SU-DHL-6 (cell line): ENCODE results near the gene HDDC3.

Experiments used
- H2AFZ ChIP-seq: fragments of 200-600 bp; sonication (generic); 2 replicates; pipeline ENCODE4 v1.6.1; 2014; ENCODE audit warnings: low read depth, mild to moderate bottlenecking, moderate library complexity, mixed read lengths, antibody characterized with exemption, low read length; ENCODE audit not compliant: severe bottlenecking
- H3F3A ChIP-seq: fragments of 200-600 bp; shearing (Covaris generic); 2 replicates; pipeline ENCODE4 v1.6.0; 2016; ENCODE audit warnings: antibody characterized with exemption, mild to moderate bottlenecking; ENCODE audit not compliant: insufficient read depth
- H3K27ac ChIP-seq: fragments of 200-600 bp; sonication (generic); 2 replicates; pipeline ENCODE4 v1.5.1; 2016; ENCODE audit warnings: low read depth, mild to moderate bottlenecking, low read length, moderate library complexity, mixed read lengths
- H3K27me3 ChIP-seq: fragments of 200-600 bp; sonication (generic), shearing (Covaris generic); 2 replicates; pipeline ENCODE4 v1.6.0; 2014; ENCODE audit warnings: mild to moderate bottlenecking, low read length
- H3K36me3 ChIP-seq: fragments of 200-600 bp; sonication (generic); 2 replicates; pipeline ENCODE4 v1.6.1; 2014; ENCODE audit warnings: mild to moderate bottlenecking, low read length, mixed read lengths
- H3K4me2 ChIP-seq: fragments of 300-600, 200-600 bp; shearing (Covaris generic), sonication (generic); 2 replicates; pipeline ENCODE4 v1.6.0; 2014; ENCODE audit warnings: low read length, low read depth, mild to moderate bottlenecking; ENCODE audit not compliant: poor library complexity, severe bottlenecking
- H3K4me3 ChIP-seq: fragments of 200-600 bp; sonication (generic); 2 replicates; pipeline ENCODE4 v1.5.1; 2014; ENCODE audit warnings: antibody characterized with exemption, low read length, mild to moderate bottlenecking, mixed read lengths; ENCODE audit not compliant: insufficient read depth, poor library complexity, severe bottlenecking
- H3K79me2 ChIP-seq: fragments of 200-600 bp; sonication (generic); 2 replicates; pipeline ENCODE4 v1.6.1; 2014; ENCODE audit warnings: mild to moderate bottlenecking, low read length, moderate library complexity; ENCODE audit not compliant: insufficient read depth
- H3K9ac ChIP-seq: fragments of 200-600 bp; sonication (generic); 2 replicates; pipeline ENCODE4 v1.7.0; 2014; ENCODE audit warnings: mild to moderate bottlenecking, low read length
- H3K9me2 ChIP-seq: fragments of 200-600 bp; sonication (generic); replicated peaks from 2 replicates; pipeline ENCODE4 v1.6.1; 2014; ENCODE audit warnings: low read length; ENCODE audit not compliant: insufficient read depth
- H3K9me3 ChIP-seq: fragments of 200-600 bp; sonication (generic); 2 replicates; pipeline ENCODE4 v1.6.1; 2014; ENCODE audit warnings: low read length, mixed read lengths; ENCODE audit not compliant: insufficient read depth
- H4K20me1 ChIP-seq: fragments of 200-600 bp; sonication (generic); 2 replicates; pipeline ENCODE4 v1.6.1; 2014; ENCODE audit warnings: low read depth, mild to moderate bottlenecking, antibody characterized with exemption, low read length, moderate library complexity, mixed read lengths
- EZH2phosphoT487 ChIP-seq: fragments of 200-600 bp; sonication (generic), shearing (Covaris generic); conservative IDR thresholded peaks from 2 replicates; pipeline ENCODE4 v1.6.1; 2018; ENCODE audit warnings: mild to moderate bottlenecking, antibody characterized with exemption, low read length, moderate library complexity, mixed read lengths
- TF ChIP-seq, protein P1 (sequence below): fragments of 200-600 bp; sonication (generic); IDR thresholded peaks from one replicate; pipeline ENCODE4 v1.5.1; 2017; ENCODE audit warnings: antibody characterized with exemption, mild to moderate bottlenecking, low read length, moderate library complexity; ENCODE audit not compliant: insufficient read depth, poor library complexity, severe bottlenecking

The HDDC3 gene

DNA sequence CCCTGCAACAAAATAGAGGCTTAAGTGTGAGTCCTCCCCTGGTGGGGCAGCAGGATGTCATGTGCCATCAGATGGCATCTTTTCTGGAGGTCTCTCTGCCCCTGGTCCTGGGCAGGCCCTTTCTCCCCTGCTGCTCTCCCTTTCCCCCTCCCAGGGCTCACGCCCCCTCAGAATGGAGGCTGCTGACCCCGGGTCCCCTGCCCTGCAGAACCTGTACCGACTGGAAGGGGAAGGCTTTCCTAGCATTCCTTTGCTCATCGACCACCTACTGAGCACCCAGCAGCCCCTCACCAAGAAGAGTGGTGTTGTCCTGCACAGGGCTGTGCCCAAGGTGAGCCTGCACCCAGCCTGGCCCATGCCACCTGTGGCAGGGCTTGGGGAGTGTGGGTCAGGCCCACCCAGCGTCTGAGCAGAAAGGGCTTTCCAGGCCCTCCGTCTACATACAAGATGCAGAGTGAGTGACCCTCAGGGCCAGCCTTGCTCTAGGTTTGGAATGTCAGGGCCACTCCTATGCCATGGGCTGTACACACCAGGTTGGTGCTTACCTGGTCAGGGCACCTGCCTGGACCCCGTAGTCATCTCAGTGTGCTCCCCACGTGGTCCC is 40.9 kb downstream of the HDDC3 start:
- H3K79me2 ChIP-seq, result no peaks in the 10 kb centered on the region
- no peak overlapping the region for H3K4me2 ChIP-seq
- no peaks in the 10 kb centered on the region for H3K27me3 ChIP-seq
- H3K4me3 ChIP-seq, result no peak overlapping the region
- no peak for TF ChIP-seq EZH2phosphoT487
- TF ChIP-seq, protein P1, sequence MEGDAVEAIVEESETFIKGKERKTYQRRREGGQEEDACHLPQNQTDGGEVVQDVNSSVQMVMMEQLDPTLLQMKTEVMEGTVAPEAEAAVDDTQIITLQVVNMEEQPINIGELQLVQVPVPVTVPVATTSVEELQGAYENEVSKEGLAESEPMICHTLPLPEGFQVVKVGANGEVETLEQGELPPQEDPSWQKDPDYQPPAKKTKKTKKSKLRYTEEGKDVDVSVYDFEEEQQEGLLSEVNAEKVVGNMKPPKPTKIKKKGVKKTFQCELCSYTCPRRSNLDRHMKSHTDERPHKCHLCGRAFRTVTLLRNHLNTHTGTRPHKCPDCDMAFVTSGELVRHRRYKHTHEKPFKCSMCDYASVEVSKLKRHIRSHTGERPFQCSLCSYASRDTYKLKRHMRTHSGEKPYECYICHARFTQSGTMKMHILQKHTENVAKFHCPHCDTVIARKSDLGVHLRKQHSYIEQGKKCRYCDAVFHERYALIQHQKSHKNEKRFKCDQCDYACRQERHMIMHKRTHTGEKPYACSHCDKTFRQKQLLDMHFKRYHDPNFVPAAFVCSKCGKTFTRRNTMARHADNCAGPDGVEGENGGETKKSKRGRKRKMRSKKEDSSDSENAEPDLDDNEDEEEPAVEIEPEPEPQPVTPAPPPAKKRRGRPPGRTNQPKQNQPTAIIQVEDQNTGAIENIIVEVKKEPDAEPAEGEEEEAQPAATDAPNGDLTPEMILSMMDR, result no peak
- H3K9me3 ChIP-seq, result no peaks in the 10 kb centered on the region
- H3K9ac ChIP-seq, result no peak overlapping the region
- no peaks in the 10 kb centered on the region for H3K36me3 ChIP-seq
- H3F3A ChIP-seq, result no peaks in the 10 kb centered on the region
- H3K9me2 ChIP-seq, result no peaks in the 10 kb centered on the region
- no peak overlapping the region for H3K27ac ChIP-seq
- H4K20me1 ChIP-seq, result no peaks in the 10 kb centered on the region
- H2AFZ ChIP-seq, result no peak overlapping the region

DNA sequence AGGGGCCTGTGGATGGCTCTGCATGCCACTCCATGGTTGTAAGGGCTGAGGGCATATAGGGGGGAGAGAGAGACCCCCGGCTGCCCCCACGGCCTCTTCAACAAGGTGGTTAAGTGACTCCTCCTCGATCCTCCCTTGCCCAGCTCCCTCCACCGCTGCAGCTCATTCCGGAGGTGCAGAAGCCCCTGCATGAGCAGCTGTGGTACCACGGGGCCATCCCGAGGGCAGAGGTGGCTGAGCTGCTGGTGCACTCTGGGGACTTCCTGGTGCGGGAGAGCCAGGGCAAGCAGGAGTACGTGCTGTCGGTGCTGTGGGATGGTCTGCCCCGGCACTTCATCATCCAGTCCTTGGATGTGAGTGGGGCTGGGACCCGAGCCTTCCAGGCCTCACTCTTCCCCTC is 41.5 kb downstream of the HDDC3 start:
- no peaks in the 10 kb centered on the region for H4K20me1 ChIP-seq
- no peak overlapping the region for H3K27ac ChIP-seq
- H3K9ac ChIP-seq, result no peak overlapping the region
- no peak overlapping the region for H3K4me3 ChIP-seq
- TF ChIP-seq EZH2phosphoT487, result no peak
- TF ChIP-seq, protein P1, result no peak
- no peaks in the 10 kb centered on the region for H3F3A ChIP-seq
- no peak overlapping the region for H2AFZ ChIP-seq
- H3K27me3 ChIP-seq, result no peaks in the 10 kb centered on the region
- H3K9me2 ChIP-seq, result no peaks in the 10 kb centered on the region
- no peaks in the 10 kb centered on the region for H3K9me3 ChIP-seq
- no peaks in the 10 kb centered on the region for H3K36me3 ChIP-seq
- no peaks in the 10 kb centered on the region for H3K79me2 ChIP-seq
- H3K4me2 ChIP-seq, result no peak overlapping the region

DNA sequence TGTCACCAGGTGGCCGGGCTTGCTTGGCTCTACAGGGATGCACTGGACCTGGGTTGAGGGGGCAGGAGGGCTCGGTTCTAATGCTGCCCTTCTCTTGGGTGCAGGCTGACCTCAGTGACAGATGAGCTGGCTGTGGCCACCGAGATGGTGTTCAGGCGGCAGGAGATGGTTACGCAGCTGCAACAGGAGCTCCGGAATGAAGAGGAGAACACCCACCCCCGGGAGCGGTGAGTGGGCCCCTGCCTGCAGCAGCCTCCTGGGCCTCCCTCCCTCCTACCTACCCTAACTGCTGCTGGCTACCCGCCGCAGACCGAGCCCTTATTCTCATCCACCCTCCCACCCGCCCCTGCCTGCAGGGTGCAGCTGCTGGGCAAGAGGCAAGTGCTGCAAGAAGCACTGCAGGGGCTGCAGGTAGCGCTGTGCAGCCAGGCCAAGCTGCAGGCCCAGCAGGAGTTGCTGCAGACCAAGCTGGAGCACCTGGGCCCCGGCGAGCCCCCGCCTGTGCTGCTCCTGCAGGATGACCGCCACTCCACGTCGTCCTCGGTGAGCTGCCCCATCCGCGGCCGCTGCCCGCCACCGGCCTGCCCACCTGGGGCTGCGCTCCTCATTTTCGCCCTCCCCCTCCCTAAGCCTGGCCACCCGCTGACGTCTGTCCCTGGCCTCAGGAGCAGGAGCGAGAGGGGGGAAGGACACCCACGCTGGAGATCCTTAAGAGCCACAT is 42.5 kb downstream of the HDDC3 start:
- Histone ChIP-seq H3K79me2 (no peaks in the 10 kb centered on the region), H3K27me3 (no peaks in the 10 kb centered on the region), H3K27ac (no peak overlapping the region), H3K9ac (no peak overlapping the region), H3K9me3 (no peaks in the 10 kb centered on the region), H3K4me3 (no peak overlapping the region), H4K20me1 (no peaks in the 10 kb centered on the region), H2AFZ (no peak overlapping the region), H3F3A (no peaks in the 10 kb centered on the region), H3K36me3 (no peaks in the 10 kb centered on the region), H3K9me2 (no peaks in the 10 kb centered on the region), H3K4me2 (no peak overlapping the region)
- TF ChIP-seq EZH2phosphoT487, result no peak
- TF ChIP-seq, protein P1, result no peak
